Kidney tubule cell (primary cell): ENCODE measurements around the gene LNPEP.
"Not testable (repeated sequence)": the region's sequence is repeated elsewhere in the genome, so short reads cannot be mapped to it uniquely, and the experiment has no call there.

ENCODE experiments used
- DNase-seq: peaks from one replicate; pipeline ENCODE4 v3.0.0-alpha.2; 2018; ENCODE audit warnings: low spot score

The LNPEP gene

DNA sequence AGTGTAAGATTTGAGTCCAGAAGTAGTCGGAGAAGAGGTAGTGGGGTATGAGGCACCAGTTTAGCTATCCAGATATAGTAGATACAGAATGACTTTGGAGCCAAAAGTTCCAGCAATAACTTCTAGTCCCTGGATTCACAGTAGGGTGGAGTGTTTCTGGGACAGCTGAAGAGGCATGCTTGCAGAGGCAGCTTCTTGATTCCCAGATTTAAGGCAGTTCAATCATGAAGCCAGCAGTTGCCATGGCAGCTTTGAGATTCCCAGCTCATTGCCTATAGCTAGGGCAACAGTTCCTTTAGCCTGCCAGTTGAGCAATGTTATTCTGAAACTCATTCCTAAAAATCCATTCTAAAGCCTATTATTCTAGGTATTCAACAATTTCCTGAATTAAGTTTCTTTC lies 127.4 kb downstream of the LNPEP start:
- no peak for DNase-seq

DNA sequence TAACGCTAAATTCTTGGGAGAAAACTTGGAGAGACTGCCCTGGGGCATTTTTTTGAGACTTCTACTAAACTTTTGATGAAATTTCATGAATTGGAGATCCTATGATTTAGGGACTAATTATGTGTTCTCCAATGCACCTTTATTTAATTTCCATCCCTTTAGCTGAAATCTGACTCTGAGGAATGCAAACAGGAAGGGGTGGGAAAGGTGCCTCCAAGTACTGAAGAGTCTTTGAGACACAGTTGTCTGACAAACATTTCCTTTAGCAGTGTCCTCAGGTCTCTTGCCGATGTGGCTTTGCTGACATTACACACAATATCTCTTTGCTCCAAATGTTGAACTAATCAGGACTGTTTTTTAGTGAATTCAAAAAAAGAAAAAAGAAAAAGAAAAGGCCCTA lies 129.6 kb downstream of the LNPEP start:
- DNase-seq, result peak; percentile 14

DNA sequence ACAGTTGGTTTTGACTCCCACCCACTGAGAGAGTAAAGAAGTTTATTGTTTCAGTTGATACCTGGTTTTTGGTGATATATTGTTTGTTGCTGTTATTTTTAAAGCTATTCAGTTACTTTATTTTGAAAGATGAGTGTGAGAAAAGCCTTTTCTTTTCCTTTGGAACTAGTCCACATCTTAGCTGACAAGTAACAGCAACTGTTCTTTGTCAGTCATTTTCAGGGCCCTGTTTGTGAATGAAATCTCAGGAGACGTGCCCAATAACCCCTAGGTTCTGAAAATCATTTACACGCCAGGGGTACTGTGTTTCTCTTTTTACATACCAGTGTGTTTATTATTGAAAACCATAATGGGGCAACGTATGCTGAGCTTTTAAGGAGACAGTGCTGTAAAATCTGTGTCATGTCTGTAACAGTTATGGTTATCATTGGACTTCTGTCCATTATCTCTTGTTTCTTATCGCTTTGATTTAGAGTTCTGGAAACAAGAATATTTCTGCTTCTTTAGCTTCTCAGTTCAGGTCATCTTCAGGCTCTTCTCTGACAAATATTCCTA lies 131.5 kb downstream of the LNPEP start:
- no peak for DNase-seq

DNA sequence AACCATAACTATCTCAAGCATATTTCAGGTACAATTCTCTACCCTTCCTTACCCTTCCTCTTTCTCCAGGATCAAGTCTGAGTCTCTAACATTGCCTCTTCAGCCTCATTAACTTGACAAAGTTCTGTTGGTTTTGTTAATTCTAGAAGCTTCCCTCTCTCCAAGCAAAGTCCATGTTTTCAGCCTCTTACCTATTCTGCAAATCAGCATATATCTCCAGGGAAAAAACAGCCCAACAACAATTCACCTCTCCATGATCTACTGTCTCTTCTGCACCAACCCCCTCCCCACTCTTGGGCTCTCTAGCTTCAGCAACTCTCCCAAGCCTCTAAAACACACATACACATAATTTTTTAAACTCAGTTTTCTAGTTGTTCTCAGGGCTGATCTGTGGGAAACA lies 134.4 kb downstream of the LNPEP start:
- no peak for DNase-seq

DNA sequence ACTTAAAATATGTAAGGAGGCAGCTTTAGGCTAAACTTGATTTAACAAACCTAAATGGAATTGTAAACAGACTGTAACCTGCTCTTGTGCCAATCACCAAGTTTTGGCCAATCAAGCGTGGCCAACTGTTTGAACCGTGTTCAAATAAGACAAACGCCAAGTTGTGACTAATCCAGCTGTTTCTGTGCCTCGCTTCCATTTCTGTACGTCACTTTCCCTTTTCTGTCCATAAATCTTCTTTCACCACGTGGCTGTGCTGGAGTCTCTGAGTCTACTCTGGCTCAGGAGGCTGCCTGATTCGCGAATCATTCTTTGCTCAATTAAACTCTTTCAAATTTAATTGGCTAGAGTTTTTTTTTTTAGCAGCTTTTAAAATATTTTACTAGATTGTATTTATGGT lies 135.2 kb downstream of the LNPEP start:
- DNase-seq, result peak; percentile 91

DNA sequence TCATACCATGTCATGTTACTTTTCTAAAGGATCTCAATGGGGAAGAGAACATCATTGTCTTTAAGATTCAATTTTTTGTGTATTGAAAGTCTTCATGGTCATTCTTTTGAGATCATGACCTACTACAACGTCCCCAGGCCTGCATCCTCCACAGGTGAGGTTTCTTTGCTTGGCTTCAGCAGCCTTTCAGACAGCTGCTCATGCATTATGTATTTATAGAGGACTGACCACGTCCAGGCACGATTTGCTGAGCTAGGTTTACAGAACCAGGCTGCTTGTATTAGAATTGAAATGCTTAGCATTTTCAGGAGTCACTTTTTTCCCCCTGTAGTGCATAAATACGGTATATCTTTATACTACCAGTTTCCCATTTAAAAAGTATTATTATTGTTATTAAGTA lies 136.1 kb downstream of the LNPEP start:
- DNase-seq, result no peak

DNA sequence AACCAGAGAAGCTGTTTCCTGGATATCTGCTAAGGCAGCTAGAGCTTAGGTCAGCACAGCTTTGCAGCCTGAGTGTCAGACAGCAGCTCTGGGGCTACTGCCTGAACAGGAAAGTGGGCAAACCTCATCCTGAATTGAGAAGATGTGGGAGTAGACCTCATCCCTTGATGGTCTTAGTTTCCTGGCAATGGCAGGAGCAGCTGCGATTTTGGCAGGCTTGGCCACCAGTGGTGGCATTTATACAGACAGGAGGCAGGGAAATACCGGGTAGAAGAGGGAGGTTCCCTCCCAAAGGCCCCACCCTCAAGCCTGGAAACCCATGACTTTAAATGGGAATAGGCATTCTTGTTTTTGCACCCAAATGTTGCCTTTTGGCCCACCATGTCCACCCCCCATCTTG lies 136.8 kb downstream of the LNPEP start:
- no peak for DNase-seq

DNA sequence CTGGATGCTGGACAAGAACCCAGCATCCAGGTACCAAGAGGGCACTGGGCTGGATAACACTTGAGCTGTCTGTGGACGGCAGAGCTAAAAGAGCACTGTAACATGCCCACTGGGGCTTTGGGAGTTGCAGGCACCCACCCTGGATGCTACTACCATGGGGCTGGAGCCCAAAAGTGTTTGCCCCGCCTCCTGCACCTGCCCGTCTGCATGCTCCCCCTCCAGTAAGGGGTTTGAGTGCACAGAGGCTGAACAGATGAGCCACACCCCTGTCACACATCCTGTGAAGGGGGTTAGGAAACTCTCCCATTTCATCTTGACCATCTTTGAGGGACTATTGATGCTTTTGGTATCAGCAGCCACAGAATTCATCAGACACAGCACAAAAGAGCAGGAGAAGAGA lies 137.5 kb downstream of the LNPEP start:
- DNase-seq, result no peak

DNA sequence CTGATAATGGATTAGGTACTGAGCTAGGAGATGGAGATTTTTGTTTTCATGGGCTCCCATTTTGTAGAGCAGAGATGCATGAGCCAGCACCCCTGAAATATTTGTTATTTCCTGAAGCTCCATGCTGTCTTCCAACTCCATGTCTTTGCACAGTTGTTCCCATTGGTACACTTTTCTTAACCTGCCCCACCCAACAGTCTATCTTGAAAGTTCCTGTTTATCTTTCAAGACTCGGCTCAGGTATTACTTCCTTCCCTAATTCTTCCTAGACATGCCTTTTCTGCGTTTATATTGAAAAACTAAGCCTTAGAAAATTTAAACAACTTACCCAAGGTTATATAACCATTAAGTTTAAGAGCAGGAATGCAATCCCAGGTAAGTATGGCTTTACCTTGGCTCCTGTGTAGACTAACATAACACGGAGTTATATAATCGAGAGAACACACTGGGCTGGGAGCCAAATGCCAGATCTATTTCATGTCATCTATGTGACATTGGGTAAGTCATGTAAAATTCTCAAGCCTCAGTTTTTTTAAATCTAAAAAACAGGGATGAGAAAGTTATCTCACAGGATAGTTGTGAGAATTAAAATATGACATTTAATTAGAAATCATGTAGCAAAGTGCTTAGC lies 139.1 kb downstream of the LNPEP start:
- no peak for DNase-seq

DNA sequence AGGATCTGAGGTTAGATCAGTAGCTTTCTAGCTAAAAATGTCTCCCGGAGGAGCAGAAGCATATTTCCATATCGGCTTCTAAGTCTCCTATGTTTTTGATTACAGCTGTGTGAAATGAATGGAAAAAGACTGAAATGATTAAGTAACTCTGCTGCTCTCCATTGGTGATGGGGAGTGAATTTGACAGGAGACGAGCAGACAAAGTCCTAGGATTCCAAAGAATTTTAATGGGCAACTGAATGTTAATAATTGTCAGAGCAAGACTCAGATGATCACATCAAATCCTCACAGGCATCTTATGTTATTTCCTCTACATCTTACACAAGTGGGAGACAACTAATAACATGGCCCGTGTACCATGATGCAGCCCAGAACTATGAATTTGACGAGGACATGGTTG lies 139.8 kb downstream of the LNPEP start:
- peak; percentile 85 for DNase-seq

DNA sequence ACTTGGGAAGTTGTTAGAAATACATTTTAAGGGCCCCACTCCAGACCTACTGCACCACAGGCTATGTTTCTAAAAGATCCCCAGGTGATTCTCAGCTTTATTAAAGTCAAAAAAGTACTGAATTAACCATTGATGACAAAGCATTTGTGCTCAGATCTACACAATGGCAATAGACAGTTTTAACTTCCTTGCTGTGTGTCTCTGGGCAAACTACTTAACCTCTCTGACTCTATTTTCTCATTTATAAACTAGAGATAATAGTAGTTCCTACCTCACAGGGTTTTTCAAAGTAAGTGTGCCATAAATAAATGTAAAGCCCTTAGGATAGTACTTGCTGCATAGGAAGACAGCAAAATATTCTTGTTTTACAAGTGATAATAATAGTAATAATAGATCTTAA lies 140.2 kb downstream of the LNPEP start:
- DNase-seq, result no peak

DNA sequence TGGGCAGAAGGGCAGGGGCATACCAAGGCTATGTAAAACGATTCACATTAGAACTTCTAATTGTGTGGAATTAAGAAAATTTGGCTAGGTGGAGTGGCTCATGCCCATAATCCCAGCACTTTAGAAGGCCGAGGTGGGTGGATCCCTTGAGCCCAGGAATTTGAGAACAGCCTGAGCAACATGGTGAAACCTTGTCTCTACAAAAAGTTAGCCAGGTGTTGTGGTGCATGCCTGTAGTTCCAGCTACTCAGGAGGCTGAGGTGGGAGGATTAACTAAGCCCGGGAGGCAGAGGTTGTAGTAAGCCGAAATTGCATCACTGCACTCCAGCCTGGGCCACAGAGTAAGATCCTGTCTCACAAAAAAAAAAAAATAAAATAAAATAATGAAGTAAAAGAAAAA lies 141.4 kb downstream of the LNPEP start:
- DNase-seq, result no peak

DNA sequence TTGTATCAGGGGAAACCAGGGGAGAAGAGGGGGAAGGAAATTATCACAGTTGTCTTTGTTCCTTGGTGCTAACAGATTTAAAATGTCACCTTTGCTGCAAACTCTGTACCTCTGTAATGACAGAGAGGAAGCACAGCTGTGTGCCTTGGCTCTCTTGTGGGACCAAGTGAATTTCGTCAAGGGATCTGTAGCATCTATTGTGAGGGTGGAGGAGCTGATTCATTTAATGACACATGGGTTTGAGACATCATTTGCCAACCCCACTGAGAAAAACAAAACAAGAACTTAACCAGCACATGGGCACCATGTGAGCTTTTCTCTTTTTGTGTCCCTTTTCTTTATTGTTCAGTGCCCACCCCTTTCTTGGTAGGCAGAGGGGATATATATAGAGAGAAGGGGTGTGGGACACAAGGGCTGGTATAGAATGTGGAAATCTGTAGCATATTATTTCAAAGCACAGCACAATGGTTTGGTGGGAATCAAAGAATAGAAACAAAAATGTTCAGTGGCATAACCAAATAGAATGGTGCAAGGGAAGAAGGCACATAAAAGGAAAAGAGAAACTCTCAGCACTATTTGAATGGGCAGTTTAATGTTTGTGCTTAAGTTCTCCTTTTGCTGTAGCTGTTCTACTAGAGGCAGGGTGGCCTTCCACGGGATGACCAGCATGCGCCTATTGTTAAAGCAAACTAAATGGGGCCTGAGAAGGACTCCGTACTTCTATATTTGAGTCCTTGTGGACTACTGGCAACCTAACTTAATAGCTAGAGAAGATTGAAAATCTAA lies 143.3 kb downstream of the LNPEP start:
- no peak for DNase-seq

DNA sequence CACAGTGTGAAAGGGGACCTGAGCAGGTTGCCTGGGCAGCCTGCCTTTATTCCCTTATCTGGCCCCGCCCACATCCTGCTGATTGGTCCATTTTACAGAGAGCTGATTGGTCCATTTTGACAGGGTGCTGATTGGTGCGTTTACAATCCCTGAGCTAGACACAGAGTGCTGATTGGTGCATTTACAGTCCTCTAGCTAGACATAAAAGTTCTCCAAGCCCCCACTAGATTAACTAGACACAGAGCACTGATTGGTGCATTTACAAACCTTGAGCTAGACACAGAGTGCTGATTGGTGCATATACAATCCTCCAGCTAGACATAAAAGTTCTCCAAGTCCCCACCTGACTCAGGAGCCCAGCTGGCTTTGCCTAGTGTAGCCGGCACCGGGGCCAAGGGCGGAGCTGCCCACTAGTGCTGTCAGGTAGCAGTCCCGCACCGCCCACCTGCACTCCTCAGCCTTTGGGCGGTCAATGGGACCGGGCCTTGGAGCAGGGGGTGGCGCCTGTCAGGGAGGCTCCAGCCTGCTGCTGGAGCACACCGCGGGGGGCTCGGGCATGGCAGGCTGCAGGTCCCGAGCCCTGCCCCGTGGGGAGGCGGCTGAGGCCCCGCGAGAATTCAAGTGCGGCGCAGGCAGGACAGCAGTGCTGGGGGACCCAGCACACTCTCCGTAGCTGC lies 149.0 kb downstream of the LNPEP start:
- DNase-seq, result not testable (repeated sequence)

DNA sequence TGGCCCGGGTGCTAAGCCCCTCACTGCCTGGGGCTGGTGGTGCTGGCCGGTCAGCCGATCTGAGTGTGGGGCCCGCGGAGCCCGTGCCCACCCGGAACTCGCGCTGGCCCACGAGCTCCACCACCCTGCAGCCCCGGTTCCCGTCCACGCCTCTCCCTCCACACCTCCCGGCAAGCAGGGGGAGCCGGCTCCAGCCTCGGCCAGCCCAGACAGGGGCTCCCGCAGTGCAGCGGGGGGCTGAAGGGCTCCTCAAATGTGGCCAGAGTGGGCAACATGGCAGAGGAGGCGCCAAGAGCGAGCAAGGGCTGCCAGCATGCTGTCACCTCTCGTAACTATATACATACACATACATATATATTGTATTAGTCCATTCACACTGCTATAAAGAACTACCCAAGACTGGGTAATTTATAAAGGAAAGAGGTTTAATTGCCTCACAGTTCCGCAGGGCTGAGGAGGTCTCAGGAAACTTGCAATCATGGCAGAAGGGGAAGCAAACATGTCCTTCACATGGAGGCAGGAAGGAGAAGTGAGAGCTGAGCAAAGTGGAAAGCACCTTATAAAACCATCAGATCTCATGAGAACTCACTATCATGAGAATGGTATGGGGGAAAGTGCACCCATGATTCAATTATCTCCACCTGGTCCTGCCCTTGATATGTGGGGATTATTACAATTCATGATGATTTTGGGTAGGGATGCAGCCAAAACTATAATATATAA lies 149.7 kb downstream of the LNPEP start:
- DNase-seq, result no peak
